NCI-H774 (cell line): ENCODE measurements around the gene SCIMP.
"Not testable (repeated sequence)": the region's sequence is repeated elsewhere in the genome, so short reads cannot be mapped to it uniquely, and the experiment has no call there.

Source experiments
- DNase-seq: peaks from one replicate; lab custom pipeline; 2025; lab: John Stamatoyannopoulos, UW

SCIMP gene

DNA sequence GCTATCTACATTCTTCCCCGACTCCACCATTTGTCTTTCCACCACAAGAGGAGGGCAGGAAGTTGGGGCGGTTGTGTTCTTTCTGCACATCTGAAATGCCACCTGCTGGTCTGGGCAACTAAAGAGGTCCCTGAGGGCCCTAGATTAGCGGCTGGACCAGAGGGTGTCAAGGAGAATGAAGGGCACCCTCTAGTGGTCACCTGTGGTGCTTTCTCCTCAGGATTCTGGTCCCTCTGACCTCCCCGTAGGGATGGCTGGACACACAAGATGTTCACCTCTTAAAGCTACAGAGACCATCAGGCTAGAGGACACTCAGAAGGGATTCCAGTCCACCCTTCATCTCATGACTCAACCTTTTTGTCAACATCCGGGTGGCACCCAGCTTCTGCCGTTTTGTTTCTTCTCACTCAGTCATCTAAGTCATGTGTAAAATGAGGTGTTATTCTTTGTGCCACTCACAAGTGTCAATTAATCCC is 2.9 kb upstream of the SCIMP start:
- DNase-seq: peak; percentile 17

DNA sequence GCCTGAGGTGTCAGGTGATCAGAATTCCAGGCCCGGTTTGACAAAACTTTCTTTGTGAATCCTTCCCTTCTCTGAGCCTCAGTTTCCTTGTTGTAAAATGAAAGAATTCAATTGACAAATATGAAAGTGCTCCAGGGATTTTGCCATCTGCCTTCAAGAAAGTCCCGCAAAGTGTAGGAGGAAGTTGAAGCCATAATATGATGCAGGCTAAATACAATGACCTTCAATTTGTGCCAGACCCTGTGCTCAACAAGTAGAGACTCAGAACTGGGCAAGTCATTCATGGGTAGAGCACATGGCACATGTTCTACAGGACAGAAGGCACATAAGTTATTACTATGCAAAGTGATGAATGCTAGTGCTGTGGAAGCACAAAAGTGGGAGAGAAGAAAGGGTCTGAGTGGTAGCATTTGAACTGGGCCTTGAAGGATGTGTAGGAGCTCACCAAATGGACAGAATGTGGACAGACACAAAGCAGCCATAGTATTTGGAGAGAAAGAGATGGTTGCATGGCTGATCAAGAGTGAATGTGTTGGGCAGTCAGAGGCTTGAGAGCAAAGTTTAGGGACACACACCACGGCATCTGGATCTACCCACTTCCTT is 2.4 kb upstream of the SCIMP start:
- no peak for DNase-seq

DNA sequence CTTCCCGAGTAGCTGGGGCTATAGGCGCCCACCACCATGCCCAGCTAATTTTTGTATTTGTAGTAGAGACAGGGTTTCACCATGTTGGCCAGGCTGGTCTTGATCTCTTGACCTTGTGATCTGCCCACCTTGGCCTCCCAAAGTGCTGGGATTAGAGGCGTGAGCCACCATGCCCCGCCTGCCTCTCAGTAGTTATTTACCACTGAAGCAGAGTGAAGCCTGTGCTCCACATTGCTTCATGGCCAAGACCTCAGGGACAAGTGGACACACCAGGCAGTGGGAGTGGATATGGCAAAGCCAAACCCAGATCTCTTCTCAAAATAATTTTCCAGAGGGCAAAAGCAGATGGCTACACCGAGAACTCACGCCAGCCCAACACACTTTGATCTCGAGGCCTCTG is 1.2 kb downstream of the SCIMP start:
- not testable (repeated sequence) for DNase-seq

DNA sequence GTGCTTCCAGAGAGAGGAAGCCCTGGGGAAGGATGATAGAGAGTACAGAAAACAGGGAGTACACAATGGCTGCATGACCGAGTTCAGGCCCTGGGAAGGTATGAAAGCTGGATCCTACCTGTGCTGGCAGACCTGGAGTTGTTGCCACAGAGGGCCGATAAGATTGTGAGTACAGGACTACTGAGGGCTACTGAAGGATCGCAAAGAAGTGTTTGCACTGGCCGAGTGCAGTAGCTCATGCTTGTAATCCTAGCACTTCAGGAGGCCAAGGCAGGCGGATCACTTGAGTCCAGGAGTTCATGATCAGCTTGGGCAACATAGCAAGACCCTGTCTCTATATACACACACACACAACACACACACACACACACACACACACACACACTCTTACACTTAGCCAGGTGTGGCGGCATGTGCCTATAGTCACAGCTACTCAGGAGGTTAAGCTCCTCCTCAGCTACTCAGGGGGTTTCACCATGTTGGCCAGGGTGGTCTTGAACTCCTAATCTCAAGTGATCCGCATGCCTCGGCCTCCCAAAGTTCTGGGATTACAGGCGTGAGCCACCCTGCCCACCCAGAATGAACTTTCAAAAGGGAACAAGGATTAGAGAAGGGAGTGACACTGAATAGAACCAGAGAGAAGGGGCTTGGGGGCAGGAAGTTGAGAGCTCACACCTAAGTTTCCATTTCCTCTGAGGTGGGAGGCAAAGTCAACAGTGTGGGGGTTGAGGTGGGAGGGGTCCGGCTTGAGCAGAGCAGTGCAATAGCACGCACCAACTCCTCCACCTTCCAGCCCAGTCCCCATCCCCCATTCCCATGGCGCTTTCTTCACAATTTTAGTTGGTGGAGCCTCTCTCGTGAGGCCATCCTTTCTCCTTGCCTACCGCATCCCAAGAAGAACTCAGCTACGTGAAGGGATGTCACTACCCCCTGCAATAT is 7.5 kb downstream of the SCIMP start:
- no peak for DNase-seq

- DNase-seq: no peak
These were observed 8.8 kb downstream of the SCIMP start for GRCh38 chr17:5225668-5226457.

GRCh38 chr17:5221912-5222311 is 12.7 kb downstream of the SCIMP start:
- not testable (repeated sequence) for DNase-seq

- DNase-seq: no peak
These were observed 14.6 kb downstream of the SCIMP start for GRCh38 chr17:5220074-5220473.

DNA sequence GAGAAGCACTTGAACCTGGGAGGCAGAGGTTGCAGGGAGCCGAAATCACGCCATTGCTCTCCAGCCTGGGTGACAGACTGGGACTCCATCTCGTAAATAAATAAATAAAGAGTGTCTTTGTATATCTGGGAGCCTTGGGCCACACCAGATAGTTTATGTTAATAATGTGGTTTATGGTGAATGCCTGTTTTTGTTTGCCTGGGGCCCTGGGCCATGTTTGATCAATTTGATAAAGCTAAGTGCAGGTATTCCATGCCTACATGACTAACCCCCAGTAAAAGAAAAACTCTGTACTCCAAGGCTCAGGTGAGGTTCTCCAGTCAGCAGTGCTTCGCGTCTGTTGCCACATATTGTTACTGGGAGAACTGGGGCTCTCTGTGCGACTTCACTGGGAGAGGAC is 15.1 kb downstream of the SCIMP start:
- no peak for DNase-seq

DNA sequence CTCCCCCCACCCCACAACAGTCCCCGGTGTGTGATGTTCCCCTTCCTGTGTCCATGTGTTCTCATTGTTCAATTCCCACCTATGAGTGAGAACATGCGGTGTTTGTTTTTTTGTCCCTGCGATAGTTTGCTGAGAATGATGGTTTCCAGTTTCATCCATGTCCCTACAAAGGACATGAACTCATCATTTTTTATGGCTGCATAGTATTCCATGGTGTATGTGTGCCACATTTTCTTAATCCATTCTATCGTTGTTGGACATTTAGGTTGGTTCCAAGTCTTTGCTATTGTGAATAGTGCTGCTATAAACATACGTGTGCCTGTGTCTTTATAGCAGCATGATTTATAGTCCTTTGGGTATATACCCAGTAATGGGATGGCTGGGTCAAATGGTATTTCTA is 17.1 kb downstream of the SCIMP start:
- not testable (repeated sequence) for DNase-seq

- no peak for DNase-seq
These were observed 23.2 kb downstream of the SCIMP start for GRCh38 chr17:5211458-5211857.

DNA sequence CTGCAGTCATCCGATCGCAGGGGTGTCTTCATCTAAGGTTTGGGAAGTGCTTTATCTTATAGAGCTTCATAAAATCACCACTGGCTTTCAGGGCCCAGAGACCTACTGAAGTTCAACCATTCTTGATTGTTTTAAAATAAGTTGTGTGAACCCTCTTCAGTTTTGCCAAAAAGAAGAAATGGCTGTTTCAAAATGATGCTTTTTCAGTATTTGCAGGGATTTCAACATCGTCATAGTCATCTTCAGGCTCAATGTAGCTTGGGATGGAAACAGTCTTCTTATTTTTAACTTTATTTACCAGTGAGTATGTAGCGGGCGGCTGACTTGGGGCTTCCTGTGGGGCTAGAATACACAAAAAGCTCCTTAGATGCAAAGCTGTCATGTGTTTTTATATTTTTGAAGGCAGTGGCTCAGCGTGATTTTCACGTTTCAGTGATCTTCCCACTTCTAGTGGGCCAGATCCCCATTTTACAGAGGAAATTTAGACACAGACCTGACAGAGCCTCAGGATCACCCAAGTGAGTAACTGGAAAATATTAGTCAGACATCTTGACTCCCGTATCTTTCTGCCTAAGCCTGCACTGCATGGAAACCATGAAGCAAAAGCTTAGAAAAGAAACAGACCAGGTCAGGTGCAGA is 23.9 kb downstream of the SCIMP start:
- DNase-seq: no peak

- DNase-seq: no peak
These were observed 24.6 kb downstream of the SCIMP start for GRCh38 chr17:5210091-5210490.

- no peak for DNase-seq
These were observed 25.3 kb downstream of the SCIMP start for GRCh38 chr17:5209396-5209795.

GRCh38 chr17:5203908-5204294 is 30.8 kb downstream of the SCIMP start:
- no peak for DNase-seq

- no peak for DNase-seq
These were observed 31.3 kb downstream of the SCIMP start for GRCh38 chr17:5203178-5203907.

DNA sequence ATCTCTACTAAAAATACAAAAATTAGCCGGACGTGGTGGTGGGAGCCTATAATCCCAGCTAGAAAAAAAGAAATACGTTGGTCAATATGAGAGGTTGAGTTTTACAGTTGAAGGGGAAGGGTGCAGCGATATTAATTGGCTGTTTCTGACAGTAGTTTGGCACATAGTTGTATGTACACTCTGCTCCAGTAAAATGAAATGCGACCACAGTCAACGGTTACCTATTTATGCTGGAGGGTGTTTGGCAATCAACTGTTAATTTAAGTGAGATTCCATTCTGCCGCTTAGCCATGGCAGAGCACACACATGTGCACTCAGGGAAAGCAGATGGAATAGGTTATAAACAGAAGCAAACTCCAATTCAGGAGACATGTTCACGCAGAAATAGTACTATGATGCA is 33.6 kb downstream of the SCIMP start:
- no peak for DNase-seq

- no peak for DNase-seq
These were observed 34.3 kb downstream of the SCIMP start for GRCh38 chr17:5200360-5200759.

- DNase-seq: no peak
These were observed 36.2 kb downstream of the SCIMP start for GRCh38 chr17:5198472-5198871.

GRCh38 chr17:5194346-5194745 is 40.3 kb downstream of the SCIMP start:
- DNase-seq: no peak

DNA sequence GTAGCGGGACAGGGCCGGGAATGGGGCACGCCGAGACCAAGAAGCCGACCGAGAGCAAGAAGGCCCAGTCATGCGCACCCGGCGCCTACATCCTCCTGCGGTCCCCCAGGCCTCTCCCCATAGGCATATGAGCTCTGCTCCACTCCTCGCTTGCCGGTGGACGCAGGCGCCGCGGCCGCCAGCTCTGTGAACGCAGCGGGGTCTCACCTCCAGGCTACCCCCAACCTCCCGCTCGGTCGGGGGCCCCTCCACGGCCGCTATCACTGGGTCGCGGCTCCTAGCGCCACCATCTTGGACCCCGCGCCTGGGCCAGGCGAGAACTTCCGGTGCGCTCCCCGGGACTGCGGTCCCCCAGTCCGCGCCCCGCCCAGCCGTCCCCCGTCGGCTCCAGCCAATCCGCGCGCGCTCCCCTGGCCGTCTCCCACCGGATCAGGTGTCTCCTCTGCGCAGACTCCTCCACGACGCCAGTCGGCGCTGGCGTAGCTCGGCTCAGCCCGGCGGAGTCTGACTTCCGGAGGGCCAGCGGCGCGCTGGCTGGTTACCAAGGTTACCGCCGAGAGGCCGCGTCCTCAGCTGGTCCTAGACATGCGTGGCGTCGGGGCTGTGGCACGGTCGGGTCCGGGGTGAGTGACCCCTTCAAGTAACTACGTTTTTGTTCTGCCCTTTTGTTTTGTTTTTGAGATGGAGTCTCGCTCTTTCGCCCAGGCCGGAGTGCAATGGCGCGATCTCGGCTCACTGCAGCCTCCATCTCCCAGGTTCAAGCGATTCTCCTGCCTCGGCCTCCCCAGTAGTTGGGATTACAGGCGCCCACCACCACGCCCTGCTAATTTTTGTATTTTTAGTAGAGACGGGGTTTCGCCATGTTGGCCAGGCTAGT is 42.9 kb downstream of the SCIMP start, which contains the start of gene ZNF594:
Gene ZNF594, minus strand, starts transcription at position 328 of the 877 bp plus-strand sequence. CDS start 7,612 bp downstream, outside the sequence.
- DNase-seq: peak; percentile 84
